Measurements from ENCODE around the gene PIM1.

GRCh38 chr6:37222992-37223391 lies 53.0 kb downstream of the PIM1 start:
- TF ChIP-seq CTCF (IDR thresholded peaks at IDR 0.05) (no peak), REST (IDR thresholded peaks at IDR 0.05; ENCODE audit: insufficient read depth in 1 of 2, low read depth in 2 of 2, low read length in 1 of 2) (no peak)
